ENCODE results near the gene DBNDD2.

GRCh38 chr20:45374966-45375365, 33.1 kb upstream of the DBNDD2 start:
- no peak for TF ChIP-seq POLR2A (IDR thresholded peaks at IDR 0.05)
- TF ChIP-seq CTCF (IDR thresholded peaks at IDR 0.05): no peak

Measured in heart left ventricle (tissue), 13 donors.